ENCODE measurements around the gene SNCAIP.

Gene SNCAIP

GRCh38 chr5:122436615-122437014 is 124.6 kb downstream of the SNCAIP start:
- Histone ChIP-seq H3K4me3 (ENCODE audit: low read depth, low read length) (no peak overlapping the region), H3K9me3 (ENCODE audit: insufficient read depth, low read depth, low read length) (no peaks in the 10 kb centered on the region), H3K4me2 (ENCODE audit: low read length) (no peak overlapping the region), H3K27me3 (ENCODE audit: insufficient read depth, low read length) (no peaks in the 10 kb centered on the region), H3K4me1 (ENCODE audit: control insufficient read depth in 1 of 2, insufficient read depth in 2 of 2, low read length in 2 of 2) (no peaks in the 10 kb centered on the region), H2AK5ac (ENCODE audit: low read length) (no peak overlapping the region), H4K8ac (ENCODE audit: low read depth, low read length) (no peak overlapping the region), H4K12ac (ENCODE audit: low read depth, low read length) (no peak overlapping the region), H2AFZ (ENCODE audit: insufficient read depth, low read length, poor library complexity) (no peak overlapping the region), H3K79me1 (ENCODE audit: low read length) (no peaks in the 10 kb centered on the region), H3K36me3 (ENCODE audit: control insufficient read depth in 1 of 2, insufficient read depth in 2 of 2, low read length in 2 of 2) (peaks cover 2 to 3% of the 10 kb centered on the region in 2 experiments), H4K91ac (ENCODE audit: low read depth, low read length) (no peak overlapping the region), H2BK5ac (ENCODE audit: low read depth, low read length, poor library complexity) (no peak overlapping the region), H3K4ac (ENCODE audit: low read depth, low read length) (no peak overlapping the region), H2BK120ac (ENCODE audit: insufficient read depth, low read length, poor library complexity) (no peak overlapping the region), H3K27ac (ENCODE audit: low read depth, low read length) (no peak overlapping the region), H3K14ac (ENCODE audit: low read length) (no peak overlapping the region), H2BK12ac (ENCODE audit: low read length) (no peak overlapping the region), H3K9ac (ENCODE audit: low read length) (no peak overlapping the region), H3K18ac (ENCODE audit: low read length) (no peak overlapping the region), H3K79me2 (ENCODE audit: control insufficient read depth, insufficient read depth, low read length, poor library complexity) (no peaks in the 10 kb centered on the region), H3K23ac (ENCODE audit: low read length) (no peak overlapping the region)
- DNase-seq = no peak

GRCh38 chr5:122439645-122440044 is 127.6 kb downstream of the SNCAIP start:
- no peak overlapping the region for H4K8ac ChIP-seq (ENCODE audit: low read depth, low read length)
- no peaks in the 10 kb centered on the region for H3K4me1 ChIP-seq (ENCODE audit: control insufficient read depth in 1 of 2, insufficient read depth in 2 of 2, low read length in 2 of 2)
- WGBS (ENCODE audit: extremely low coverage, insufficient coverage, insufficient read length) = no CpG with 5 or more reads among the region's 1 CpG

GRCh38 chr5:122442938-122443337 is 130.9 kb downstream of the SNCAIP start:
- no peak overlapping the region for H4K8ac ChIP-seq (ENCODE audit: low read depth, low read length)
- no peak overlapping the region for H2BK120ac ChIP-seq (ENCODE audit: insufficient read depth, low read length, poor library complexity)
- H3K9me3 ChIP-seq (ENCODE audit: insufficient read depth, low read depth, low read length) = no peaks in the 10 kb centered on the region
- H4K12ac ChIP-seq (ENCODE audit: low read depth, low read length) = no peak overlapping the region
- DNase-seq = no peak
- H3K9ac ChIP-seq (ENCODE audit: low read length) = no peak overlapping the region
- no peaks in the 10 kb centered on the region for H3K4me1 ChIP-seq (ENCODE audit: control insufficient read depth in 1 of 2, insufficient read depth in 2 of 2, low read length in 2 of 2)
- WGBS (ENCODE audit: extremely low coverage, insufficient coverage, insufficient read length) = no CpG with 5 or more reads among the region's 1 CpG
- H3K14ac ChIP-seq (ENCODE audit: low read length) = no peak overlapping the region
- no peaks in the 10 kb centered on the region for H3K79me2 ChIP-seq (ENCODE audit: control insufficient read depth, insufficient read depth, low read length, poor library complexity)
- H3K18ac ChIP-seq (ENCODE audit: low read length) = no peak overlapping the region
- no peaks in the 10 kb centered on the region for H3K27me3 ChIP-seq (ENCODE audit: insufficient read depth, low read length)
- peaks cover 2 to 7% of the 10 kb centered on the region in 2 experiments for H3K36me3 ChIP-seq (ENCODE audit: control insufficient read depth in 1 of 2, insufficient read depth in 2 of 2, low read length in 2 of 2)
- H3K27ac ChIP-seq (ENCODE audit: low read depth, low read length) = no peak overlapping the region
- H3K79me1 ChIP-seq (ENCODE audit: low read length) = no peaks in the 10 kb centered on the region
- no peak overlapping the region for H2AFZ ChIP-seq (ENCODE audit: insufficient read depth, low read length, poor library complexity)
- H3K4me2 ChIP-seq (ENCODE audit: low read length) = no peak overlapping the region
- no peak overlapping the region for H3K4ac ChIP-seq (ENCODE audit: low read depth, low read length)
- H2BK12ac ChIP-seq (ENCODE audit: low read length) = no peak overlapping the region
- no peak overlapping the region for H3K23ac ChIP-seq (ENCODE audit: low read length)
- no peak overlapping the region for H2BK5ac ChIP-seq (ENCODE audit: low read depth, low read length, poor library complexity)
- no peak overlapping the region for H3K4me3 ChIP-seq (ENCODE audit: low read depth, low read length)
- no peak overlapping the region for H4K91ac ChIP-seq (ENCODE audit: low read depth, low read length)
- H2AK5ac ChIP-seq (ENCODE audit: low read length) = no peak overlapping the region

More at GRCh38 chr5:122439645-122440044, 127.6 kb downstream of the SNCAIP start:
- H3K18ac ChIP-seq (ENCODE audit: low read length) = no peak overlapping the region
- no peak overlapping the region for H4K12ac ChIP-seq (ENCODE audit: low read depth, low read length)
- no peaks in the 10 kb centered on the region for H3K9me3 ChIP-seq (ENCODE audit: insufficient read depth, low read depth, low read length)
- H3K9ac ChIP-seq (ENCODE audit: low read length) = no peak overlapping the region
- no peak overlapping the region for H3K4ac ChIP-seq (ENCODE audit: low read depth, low read length)
- no peak overlapping the region for H3K14ac ChIP-seq (ENCODE audit: low read length)
- H3K79me2 ChIP-seq (ENCODE audit: control insufficient read depth, insufficient read depth, low read length, poor library complexity) = no peaks in the 10 kb centered on the region
- H2BK120ac ChIP-seq (ENCODE audit: insufficient read depth, low read length, poor library complexity) = no peak overlapping the region
- H3K4me3 ChIP-seq (ENCODE audit: low read depth, low read length) = no peak overlapping the region
- no peak overlapping the region for H2BK12ac ChIP-seq (ENCODE audit: low read length)
- H3K27me3 ChIP-seq (ENCODE audit: insufficient read depth, low read length) = no peaks in the 10 kb centered on the region
- no peak for DNase-seq
- H3K36me3 ChIP-seq (ENCODE audit: control insufficient read depth in 1 of 2, insufficient read depth in 2 of 2, low read length in 2 of 2) = peaks cover 2 to 7% of the 10 kb centered on the region in 2 experiments
- no peak overlapping the region for H3K23ac ChIP-seq (ENCODE audit: low read length)
- H3K4me2 ChIP-seq (ENCODE audit: low read length) = no peak overlapping the region
- no peaks in the 10 kb centered on the region for H3K79me1 ChIP-seq (ENCODE audit: low read length)
- H4K91ac ChIP-seq (ENCODE audit: low read depth, low read length) = no peak overlapping the region
- H3K27ac ChIP-seq (ENCODE audit: low read depth, low read length) = no peak overlapping the region
- no peak overlapping the region for H2AK5ac ChIP-seq (ENCODE audit: low read length)
- H2BK5ac ChIP-seq (ENCODE audit: low read depth, low read length, poor library complexity) = no peak overlapping the region
- no peak overlapping the region for H2AFZ ChIP-seq (ENCODE audit: insufficient read depth, low read length, poor library complexity)

GRCh38 chr5:122444411-122444810 is 132.4 kb downstream of the SNCAIP start:
- WGBS (ENCODE audit: extremely low coverage, insufficient coverage, insufficient read length) = no CpG with 5 or more reads among the region's 5 CpGs
- Histone ChIP-seq H3K27me3 (ENCODE audit: insufficient read depth, low read length) (no peaks in the 10 kb centered on the region), H3K9me3 (ENCODE audit: insufficient read depth, low read depth, low read length) (no peaks in the 10 kb centered on the region), H3K36me3 (ENCODE audit: control insufficient read depth in 1 of 2, insufficient read depth in 2 of 2, low read length in 2 of 2) (peaks cover 2 to 7% of the 10 kb centered on the region in 2 experiments), H3K14ac (ENCODE audit: low read length) (no peak overlapping the region), H2BK5ac (ENCODE audit: low read depth, low read length, poor library complexity) (no peak overlapping the region), H3K4me1 (ENCODE audit: control insufficient read depth in 1 of 2, insufficient read depth in 2 of 2, low read length in 2 of 2) (no peaks in the 10 kb centered on the region), H2AFZ (ENCODE audit: insufficient read depth, low read length, poor library complexity) (no peak overlapping the region), H2AK5ac (ENCODE audit: low read length) (no peak overlapping the region), H2BK120ac (ENCODE audit: insufficient read depth, low read length, poor library complexity) (no peak overlapping the region), H3K4me2 (ENCODE audit: low read length) (no peak overlapping the region), H2BK12ac (ENCODE audit: low read length) (no peak overlapping the region), H3K23ac (ENCODE audit: low read length) (no peak overlapping the region), H3K9ac (ENCODE audit: low read length) (no peak overlapping the region), H4K8ac (ENCODE audit: low read depth, low read length) (no peak overlapping the region), H3K4me3 (ENCODE audit: low read depth, low read length) (no peak overlapping the region), H3K79me2 (ENCODE audit: control insufficient read depth, insufficient read depth, low read length, poor library complexity) (no peaks in the 10 kb centered on the region), H4K91ac (ENCODE audit: low read depth, low read length) (no peak overlapping the region), H3K79me1 (ENCODE audit: low read length) (no peaks in the 10 kb centered on the region), H4K12ac (ENCODE audit: low read depth, low read length) (no peak overlapping the region), H3K27ac (ENCODE audit: low read depth, low read length) (no peak overlapping the region), H3K4ac (ENCODE audit: low read depth, low read length) (no peak overlapping the region), H3K18ac (ENCODE audit: low read length) (no peak overlapping the region)
- DNase-seq = no peak
